Effector memory CD4-positive, alpha-beta T cell (primary cell): ENCODE data around the gene HADHA.

ENCODE experiments used
- DNase-seq, 3 donors: peaks; one replicate each; pipeline ENCODE4 v3.0.0-alpha.2; 2020
- H3K27ac ChIP-seq: 2 replicates; pipeline ENCODE4 v1.7.0; 2013; ENCODE audit warnings: mild to moderate bottlenecking, low read length, moderate library complexity; ENCODE audit not compliant: insufficient read depth, poor library complexity, severe bottlenecking
- H3K27me3 ChIP-seq: replicated peaks from 2 replicates; pipeline ENCODE4 v1.7.0; 2013; ENCODE audit warnings: mild to moderate bottlenecking, low read length; ENCODE audit not compliant: insufficient read depth, control insufficient read depth, poor library complexity, severe bottlenecking
- H3K36me3 ChIP-seq: 2 replicates; pipeline ENCODE4 v1.7.0; 2013; ENCODE audit warnings: mild to moderate bottlenecking, low read length, moderate library complexity; ENCODE audit not compliant: control insufficient read depth, insufficient read depth
- H3K4me1 ChIP-seq: 2 replicates; pipeline ENCODE4 v1.7.0; 2013; ENCODE audit warnings: low read length, mild to moderate bottlenecking; ENCODE audit not compliant: control insufficient read depth, insufficient read depth, poor library complexity, severe bottlenecking
- H3K4me3 ChIP-seq: 2 replicates; pipeline ENCODE4 v1.7.0; 2013; ENCODE audit warnings: low read length, low read depth, mild to moderate bottlenecking; ENCODE audit not compliant: insufficient read depth, poor library complexity, severe bottlenecking
- H3K9me3 ChIP-seq: 2 replicates; pipeline ENCODE4 v1.7.0; 2013; ENCODE audit warnings: mild to moderate bottlenecking, low read length, moderate library complexity; ENCODE audit not compliant: control insufficient read depth

The HADHA gene

DNA sequence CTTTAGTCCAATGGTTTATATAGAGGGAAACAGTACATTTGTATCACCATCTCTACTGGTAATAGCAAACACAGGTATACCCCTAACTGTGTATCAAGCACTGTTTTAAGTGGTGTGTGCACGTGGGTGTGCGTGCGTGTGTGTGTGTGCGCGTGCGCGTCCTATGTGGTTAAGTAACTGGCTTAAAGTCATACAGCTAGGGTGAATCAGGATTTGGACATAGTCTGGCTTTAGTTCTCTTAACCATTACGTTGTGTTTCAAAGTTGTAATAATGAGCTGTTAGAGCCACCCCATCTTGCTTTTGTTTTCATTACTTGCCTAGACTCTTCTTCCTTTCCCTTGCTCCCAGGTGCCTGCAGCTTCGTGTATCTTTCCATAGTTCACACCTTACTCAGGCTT is 2.4 kb upstream of the HADHA start:
- Histone ChIP-seq H3K9me3 (no peaks in the 10 kb centered on the region), H3K27me3 (no peaks in the 10 kb centered on the region), H3K4me1 (peaks cover 18% of the 10 kb centered on the region), H3K27ac (no peak overlapping the region), H3K36me3 (no peaks in the 10 kb centered on the region), H3K4me3 (no peak overlapping the region)
- no peak for DNase-seq

DNA sequence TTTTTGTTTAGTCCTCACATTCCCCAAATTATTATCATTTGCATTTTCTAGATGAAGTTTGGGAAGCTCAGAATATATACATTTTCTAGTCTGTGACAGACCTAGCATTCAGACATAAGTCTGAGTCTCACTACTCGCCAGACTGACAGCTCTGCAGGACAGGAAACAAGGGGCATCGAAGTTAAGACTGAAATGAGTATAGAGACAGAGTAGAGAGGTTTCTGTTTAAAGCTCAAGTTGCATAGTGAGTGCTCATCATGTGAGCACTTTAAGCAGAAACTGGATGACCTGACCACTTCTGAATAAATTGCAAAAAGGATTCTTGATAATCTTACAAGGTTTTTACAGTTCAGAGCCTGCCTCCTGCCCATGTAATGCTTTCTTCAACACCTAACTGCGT is 1.4 kb upstream of the HADHA start:
- no peaks in the 10 kb centered on the region for H3K27me3 ChIP-seq
- H3K27ac ChIP-seq = peak overlapping the region; percentile 99
- H3K4me1 ChIP-seq = peaks cover 15% of the 10 kb centered on the region
- DNase-seq = no peak
- peak overlapping the region; percentile 99 for H3K4me3 ChIP-seq
- no peaks in the 10 kb centered on the region for H3K9me3 ChIP-seq
- H3K36me3 ChIP-seq = no peaks in the 10 kb centered on the region

DNA sequence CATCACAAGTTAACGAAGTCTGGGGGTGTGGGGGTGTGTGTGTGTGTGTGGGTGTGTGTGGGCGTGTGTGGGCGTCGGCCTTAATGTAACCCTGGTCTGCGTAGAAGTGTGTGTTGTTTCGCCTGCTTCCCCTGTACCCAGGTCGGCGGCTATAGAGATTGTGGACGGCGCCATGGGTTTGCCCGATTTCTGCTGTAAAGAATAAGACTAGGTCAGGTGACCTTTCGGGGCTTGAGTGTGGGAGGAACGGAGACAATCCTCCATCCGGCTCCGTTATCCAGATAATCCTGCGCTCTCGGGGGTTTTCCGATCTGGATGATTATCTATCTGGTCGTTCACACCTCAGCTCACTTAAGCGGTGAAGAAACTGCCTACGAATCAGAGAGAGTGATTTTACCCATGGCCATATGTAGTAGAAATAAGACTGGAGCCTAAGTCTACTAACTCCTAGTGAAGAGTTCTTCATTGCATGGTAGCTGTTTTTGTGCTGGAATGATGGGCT is 850 bp upstream of the HADHA start:
- H3K27ac ChIP-seq = peak overlapping the region; percentile 99

DNA sequence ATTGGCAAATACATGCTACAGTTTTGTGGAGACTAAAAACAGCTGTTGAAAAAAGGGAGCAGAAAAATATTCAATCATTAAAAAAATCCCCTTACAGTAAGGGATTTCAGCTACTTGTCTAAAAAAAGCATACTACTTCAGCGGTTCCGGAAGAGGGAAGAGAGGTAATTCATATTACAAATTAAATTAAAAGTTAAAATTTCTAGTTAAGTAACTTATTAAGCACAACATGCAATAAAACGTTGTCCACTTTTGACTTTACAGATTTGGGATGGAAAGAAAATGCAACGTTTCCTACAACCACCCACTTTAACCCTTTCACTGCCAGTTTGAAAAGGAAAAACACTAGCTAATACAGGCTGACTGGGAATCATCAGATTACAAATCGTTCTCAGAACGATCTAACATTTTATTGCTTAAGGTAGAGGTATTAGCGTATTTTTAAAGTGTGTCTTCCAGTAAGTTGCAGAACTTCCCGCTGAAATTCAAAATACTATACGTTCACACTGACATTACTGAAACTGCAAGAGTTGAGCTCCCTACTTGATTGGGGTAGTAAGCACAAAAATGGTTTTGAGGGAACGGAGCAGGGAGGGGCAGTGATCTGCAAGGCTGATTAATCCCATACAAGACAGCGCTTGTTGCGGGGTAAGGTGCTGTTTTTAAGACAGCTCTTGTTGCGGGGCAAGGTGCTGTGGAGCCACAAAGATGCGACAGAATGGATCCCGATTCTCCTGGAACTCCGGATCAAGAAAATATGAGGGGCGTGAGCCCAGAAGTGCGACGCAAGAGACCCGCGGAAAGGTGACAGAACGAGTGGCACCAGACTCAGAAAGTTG is 743 bp downstream of the HADHA start:
- Histone ChIP-seq H3K36me3 (peaks cover under 1% of the 10 kb centered on the region), H3K27ac (peak overlapping the region; percentile 99), H3K9me3 (no peaks in the 10 kb centered on the region), H3K4me1 (peaks cover 15% of the 10 kb centered on the region), H3K4me3 (peak overlapping the region; percentile 99), H3K27me3 (no peaks in the 10 kb centered on the region)
- peak in 1 of 3 donors; percentile 5 for DNase-seq

More for the DNA sequence above, 850 bp upstream of the HADHA start:
- peak overlapping the region; percentile 99 for H3K4me3 ChIP-seq
- no peaks in the 10 kb centered on the region for H3K27me3 ChIP-seq
- DNase-seq = peak; percentile 15 to 42 (median 33)
- no peaks in the 10 kb centered on the region for H3K36me3 ChIP-seq
- peaks cover 15% of the 10 kb centered on the region for H3K4me1 ChIP-seq
- H3K9me3 ChIP-seq = no peaks in the 10 kb centered on the region

DNA sequence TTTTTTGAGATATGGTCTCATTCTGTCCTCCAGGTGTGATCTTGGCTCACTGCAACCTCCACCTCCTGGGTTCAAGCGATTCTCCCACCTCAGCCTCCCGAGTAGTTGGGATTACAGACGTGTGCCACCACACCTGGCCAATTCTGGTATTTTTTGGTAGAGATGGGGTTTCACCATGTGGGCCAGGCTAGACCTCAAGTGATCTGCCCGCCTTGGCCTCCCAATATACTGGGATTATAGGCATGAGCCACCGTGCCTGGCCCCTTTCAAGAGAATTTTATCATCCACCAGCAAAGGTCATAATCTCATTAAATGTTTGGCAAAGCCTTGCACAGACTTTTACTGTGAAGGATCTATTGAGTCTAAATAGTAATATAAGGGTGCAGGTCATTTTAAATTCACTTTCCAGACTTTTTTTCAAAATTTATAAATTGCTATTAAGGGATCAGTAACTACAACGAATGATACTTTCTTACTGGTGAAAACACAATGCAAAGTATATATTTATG is 2.5 kb downstream of the HADHA start:
- H3K4me1 ChIP-seq = peaks cover 15% of the 10 kb centered on the region
- peaks cover 13% of the 10 kb centered on the region for H3K36me3 ChIP-seq
- H3K4me3 ChIP-seq = no peak overlapping the region
- H3K9me3 ChIP-seq = no peaks in the 10 kb centered on the region
- no peak overlapping the region for H3K27ac ChIP-seq
- no peak for DNase-seq
- no peaks in the 10 kb centered on the region for H3K27me3 ChIP-seq

DNA sequence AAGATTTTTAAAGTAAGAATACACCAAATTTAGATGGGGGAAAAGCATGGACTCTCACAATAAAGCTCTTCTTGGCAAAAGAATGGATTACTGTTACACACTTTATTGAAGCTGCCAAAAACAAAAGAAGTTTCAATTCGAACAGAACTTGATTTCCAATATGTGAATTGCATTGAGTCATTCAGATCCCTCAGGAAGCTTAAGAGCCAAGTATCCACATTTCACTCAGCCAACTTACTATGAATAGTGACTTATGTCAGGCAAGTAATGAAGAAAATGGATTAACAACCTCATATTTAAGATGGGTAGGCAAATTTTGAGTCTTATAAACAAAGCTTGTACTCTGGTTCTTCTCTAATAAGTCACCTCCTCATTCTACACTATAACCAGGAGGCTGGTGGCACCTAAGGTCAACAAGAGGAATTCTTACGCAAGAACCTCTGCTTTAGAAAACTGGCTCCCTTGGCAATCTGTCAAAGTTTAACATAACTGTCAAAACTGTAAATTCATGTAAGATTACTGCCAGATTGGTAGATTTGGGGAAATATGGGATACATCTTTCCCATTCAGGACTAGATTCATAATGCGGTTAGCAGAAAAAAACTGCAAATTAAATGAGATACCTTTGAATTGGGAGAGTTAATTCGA is 6.0 kb downstream of the HADHA start:
- Histone ChIP-seq H3K4me3 (no peak overlapping the region), H3K36me3 (peaks cover 42% of the 10 kb centered on the region), H3K4me1 (peaks cover 6% of the 10 kb centered on the region), H3K27ac (no peak overlapping the region), H3K27me3 (no peaks in the 10 kb centered on the region), H3K9me3 (no peaks in the 10 kb centered on the region)
- no peak for DNase-seq

DNA sequence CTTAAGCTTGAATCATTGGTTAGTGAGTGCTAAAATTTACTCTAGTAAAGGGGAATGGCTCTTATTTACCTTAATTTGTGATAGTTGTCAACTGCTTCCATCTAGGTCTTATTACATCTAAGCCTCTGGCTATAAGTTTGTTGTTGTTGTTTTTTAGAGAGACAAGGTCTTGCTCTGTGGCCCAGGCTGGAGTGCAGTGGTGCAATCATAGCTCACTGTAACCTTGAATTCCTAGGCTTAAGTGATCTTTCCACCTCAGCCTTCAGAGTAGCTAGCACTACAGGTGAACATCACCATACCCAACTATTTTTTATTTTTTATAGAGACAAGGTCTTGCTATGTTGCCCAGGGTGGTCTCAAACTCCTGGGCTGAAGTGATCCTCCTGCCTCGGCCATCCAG is 6.6 kb downstream of the HADHA start:
- Histone ChIP-seq H3K27ac (no peak overlapping the region), H3K27me3 (no peaks in the 10 kb centered on the region), H3K36me3 (peaks cover 48% of the 10 kb centered on the region)

DNA sequence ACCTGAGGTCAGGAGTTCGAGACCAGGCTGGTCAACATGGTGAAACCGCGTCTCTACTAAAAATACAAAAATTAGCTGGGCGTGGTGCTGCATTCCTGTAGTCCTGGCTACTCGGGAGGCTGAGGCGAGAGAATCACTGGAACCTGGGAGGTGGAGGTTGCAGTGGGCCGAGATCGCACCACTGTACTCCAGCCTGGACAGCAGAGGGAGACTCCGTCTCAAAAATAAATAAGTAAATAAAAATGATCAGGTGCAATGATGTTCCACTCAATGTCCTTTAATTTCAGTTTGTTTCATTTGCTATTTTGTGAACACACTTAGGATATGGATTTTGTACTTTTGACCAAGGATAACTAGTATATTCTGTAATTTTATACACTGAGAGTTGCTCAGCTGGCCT is 9.3 kb downstream of the HADHA start:
- H3K27ac ChIP-seq = no peak overlapping the region
- H3K9me3 ChIP-seq = no peaks in the 10 kb centered on the region
- no peak for DNase-seq
- H3K36me3 ChIP-seq = peaks cover 64% of the 10 kb centered on the region
- no peaks in the 10 kb centered on the region for H3K4me1 ChIP-seq
- no peak overlapping the region for H3K4me3 ChIP-seq
- no peaks in the 10 kb centered on the region for H3K27me3 ChIP-seq

More for the DNA sequence above, 6.6 kb downstream of the HADHA start:
- DNase-seq = no peak
- Histone ChIP-seq H3K4me1 (peaks cover under 1% of the 10 kb centered on the region), H3K9me3 (no peaks in the 10 kb centered on the region), H3K4me3 (no peak overlapping the region)

DNA sequence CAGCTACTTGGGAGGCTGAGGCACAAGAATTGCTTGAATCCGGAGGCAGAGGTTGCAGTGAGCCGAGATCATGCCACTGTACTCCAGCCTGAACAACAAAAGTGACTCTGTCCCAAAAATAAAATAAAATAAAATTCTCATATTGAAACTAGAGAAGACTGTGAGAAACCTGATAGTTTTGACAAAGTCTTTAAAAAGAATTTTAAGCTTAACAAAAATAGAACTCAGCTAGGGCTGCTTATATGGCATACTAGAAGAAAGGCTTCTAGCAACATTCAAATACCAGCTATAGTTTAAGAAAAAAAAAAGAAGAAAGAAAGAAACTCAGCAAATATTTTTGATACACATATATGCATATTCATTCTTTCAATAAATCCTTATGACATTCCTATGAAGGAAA is 13.6 kb downstream of the HADHA start:
- Histone ChIP-seq H3K27ac (no peak overlapping the region), H3K4me3 (no peak overlapping the region), H3K27me3 (no peaks in the 10 kb centered on the region), H3K36me3 (peaks cover 72% of the 10 kb centered on the region), H3K4me1 (no peaks in the 10 kb centered on the region), H3K9me3 (no peaks in the 10 kb centered on the region)
- DNase-seq = no peak

DNA sequence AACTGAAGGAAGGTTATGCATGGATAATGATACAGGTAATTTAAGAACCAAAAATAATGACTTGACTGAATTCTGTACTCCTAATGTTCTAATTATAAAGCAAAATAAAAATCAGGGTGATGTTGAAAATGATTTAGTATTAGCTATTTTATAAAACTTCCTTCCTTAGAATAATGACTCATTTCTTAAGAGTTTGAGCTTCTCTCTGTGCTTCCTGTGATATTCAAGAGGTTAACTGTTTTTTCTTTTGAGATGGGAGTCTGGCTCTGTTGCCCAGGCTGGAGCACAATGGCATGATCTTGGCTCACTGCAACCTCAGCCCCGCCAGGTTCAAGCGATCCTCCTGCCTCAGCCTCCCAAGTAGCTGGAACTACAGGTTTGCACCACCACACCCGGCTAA is 14.8 kb downstream of the HADHA start:
- no peak overlapping the region for H3K27ac ChIP-seq
- H3K9me3 ChIP-seq = no peaks in the 10 kb centered on the region
- no peak for DNase-seq
- no peak overlapping the region for H3K4me3 ChIP-seq
- no peaks in the 10 kb centered on the region for H3K27me3 ChIP-seq
- H3K4me1 ChIP-seq = no peaks in the 10 kb centered on the region
- H3K36me3 ChIP-seq = peaks cover 60% of the 10 kb centered on the region
